Liver (tissue), 9 donors: ENCODE results near the gene GUCA1A. TPM values are rescaled to one million over a fixed set of nuclear protein-coding genes. Genes with fewer than 3 reads are reported as not detected.
"Not testable (repeated sequence)": the region's sequence is repeated elsewhere in the genome, so short reads cannot be mapped to it uniquely, and the experiment has no call there.

Experiments used
- DNase-seq: peaks from one replicate; pipeline ENCODE4 v3.0.0-alpha.2; 2017; ENCODE audit warnings: low spot score
- H3K27ac ChIP-seq, 2 donors: one replicate each; pipeline ENCODE4 v1.7.0; 2013; ENCODE audit warnings: inconsistent platforms in 2 of 2, low read length in 2 of 2, control low read depth in 1 of 2, low read depth in 1 of 2, mild to moderate bottlenecking in 1 of 2
- H3K27me3 ChIP-seq, 4 donors: one replicate each; pipeline versions ENCODE4 v1.6.1 to v1.7.0; 2013; ENCODE audit warnings: low read length in 3 of 4, inconsistent platforms in 1 of 4, mild to moderate bottlenecking in 1 of 4, moderate library complexity in 1 of 4; ENCODE audit not compliant: control insufficient read depth in 4 of 4, insufficient read depth in 4 of 4
- H3K36me3 ChIP-seq, 4 donors: one replicate each; pipeline versions ENCODE4 v1.6.1 to v1.7.0; 2013; ENCODE audit warnings: low read length in 3 of 4, mild to moderate bottlenecking in 3 of 4, low read depth in 1 of 4, moderate library complexity in 1 of 4; ENCODE audit not compliant: control insufficient read depth in 4 of 4, insufficient read depth in 3 of 4
- H3K4me1 ChIP-seq, 4 donors: one replicate each; pipeline versions ENCODE4 v1.6.1 to v1.7.0; 2013; ENCODE audit warnings: low read length in 3 of 4, mild to moderate bottlenecking in 3 of 4, moderate library complexity in 1 of 4; ENCODE audit not compliant: control insufficient read depth in 4 of 4, insufficient read depth in 4 of 4
- H3K4me3 ChIP-seq, 3 donors: one replicate each; pipeline versions ENCODE4 v1.6.1 to v1.7.0; 2013; ENCODE audit warnings: low read length in 3 of 3, control low read depth in 1 of 3, low read depth in 1 of 3, mild to moderate bottlenecking in 1 of 3
- H3K9ac ChIP-seq, 2 donors: one replicate each; pipeline ENCODE4 v1.7.0; 2013; ENCODE audit warnings: low read length in 2 of 2, mild to moderate bottlenecking in 2 of 2, moderate library complexity in 2 of 2, control low read depth in 1 of 2, low read depth in 1 of 2
- H3K9me3 ChIP-seq, 4 donors: one replicate each; pipeline versions ENCODE4 v1.6.1 to v1.7.0; 2013; ENCODE audit warnings: low read length in 3 of 4; ENCODE audit not compliant: control insufficient read depth in 4 of 4
- GABPA ChIP-seq, 2 donors: IDR thresholded peaks in 1 of 2; conservative IDR thresholded peaks in 1 of 2; 2 replicates each; pipeline ENCODE4 v1.6.1; 2016; ENCODE audit warnings: antibody characterized with exemption in 2 of 2, mild to moderate bottlenecking in 1 of 2, moderate library complexity in 1 of 2
- HNF4A ChIP-seq, 2 donors: conservative IDR thresholded peaks; 2 replicates each; pipeline ENCODE4 v1.6.1; 2016; ENCODE audit warnings: antibody characterized with exemption in 2 of 2, mild to moderate bottlenecking in 2 of 2
- HNF4G ChIP-seq: IDR thresholded peaks from 2 replicates; pipeline ENCODE4 v1.6.1; 2016; ENCODE audit warnings: antibody characterized with exemption
- RAD21 ChIP-seq, 2 donors: IDR thresholded peaks; 2 replicates each; pipeline ENCODE4 v1.6.1; 2016; ENCODE audit warnings: antibody characterized with exemption in 2 of 2, mild to moderate bottlenecking in 2 of 2
- RXRA ChIP-seq, 2 donors: IDR thresholded peaks; 2 replicates each; pipeline ENCODE4 v1.6.1; 2017 to 2018; ENCODE audit warnings: antibody characterized with exemption in 2 of 2, mild to moderate bottlenecking in 1 of 2
- TAF1 ChIP-seq: conservative IDR thresholded peaks from 2 replicates; pipeline ENCODE4 v1.6.1; 2016; ENCODE audit warnings: antibody characterized with exemption, mild to moderate bottlenecking
- WGBS: extraction: QIAGEN DNeasy Blood & Tissue Kit; methylation state at CpG from one replicate; pipeline ENCODE4 v1.1.7; 2013; 5-methylcytosine and 5-hydroxymethylcytosine counted together
- polyA plus RNA-seq, 2 donors: library from polyadenylated mRNA; stranded (reverse) in 1 of 2; unstranded in 1 of 2; fragments of 200-250 nt in 1 of 2; fragments of >200 nt in 1 of 2; fragmentation: Nextera tagmentation in 1 of 2; extraction: Ambion mirVana in 1 of 2; gene quantifications; one replicate each; pipeline versions ENCODE4 v1.2.1 to v1.2.3, GENCODE V29; 2013 to 2015
- total RNA-seq, 2 donors: library from RNA; depleted of rRNA; stranded (reverse); fragments of >200 nt; gene quantifications; one replicate each; pipeline ENCODE4 v1.2.3, GENCODE V29; 2014
- TF ChIP-seq, protein P1 (sequence below): IDR thresholded peaks from 2 replicates; pipeline ENCODE4 v1.6.1; 2016; ENCODE audit warnings: antibody characterized with exemption, mild to moderate bottlenecking
- TF ChIP-seq, protein P2 (sequence below): IDR thresholded peaks from 2 replicates; pipeline ENCODE4 v1.6.1; 2016; ENCODE audit warnings: antibody characterized with exemption
- TF ChIP-seq, protein P3 (sequence below): IDR thresholded peaks from 2 replicates; pipeline ENCODE4 v1.6.1; 2016; ENCODE audit warnings: antibody characterized with exemption
- donor health status: healthy.
- donor health status: healthy.
- donor health status: healthy.
- donor health status: healthy.
- donor health status: healthy.

Gene GUCA1A
- total and polyA plus RNA-seq, 4 donors, result not detected

DNA sequence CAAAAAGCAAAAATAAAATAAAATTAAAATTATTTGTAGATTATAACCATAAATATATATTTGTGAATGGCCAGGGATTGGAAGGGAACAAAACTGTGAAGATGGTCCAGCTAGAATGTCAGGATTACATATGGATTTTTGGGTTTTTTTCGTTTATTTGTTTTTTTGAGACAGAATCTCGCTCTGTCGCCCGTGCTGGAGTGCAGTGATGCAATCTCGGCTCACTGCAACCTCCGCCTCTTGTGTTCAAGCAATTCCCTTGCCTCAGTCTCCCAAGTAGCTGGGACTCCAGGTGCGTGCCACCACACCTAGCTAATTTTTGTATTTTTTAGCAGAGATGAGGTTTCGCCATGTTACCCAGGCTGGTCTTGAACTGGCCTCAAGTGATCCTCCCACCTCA is 22.9 kb upstream of the GUCA1A start:
- 79% methylated on average over 8 of the region's 8 CpGs for WGBS
- Histone ChIP-seq H3K4me3 (no peak overlapping the region), H3K9me3 (no peaks in the 10 kb centered on the region), H3K36me3 (no peaks in the 10 kb centered on the region), H3K27me3 (no peaks in the 10 kb centered on the region), H3K27ac (no peak overlapping the region), H3K4me1 (peaks cover 0 to 6% (median 3%) of the 10 kb centered on the region in 4 donors), H3K9ac (no peak overlapping the region)
- no peak for DNase-seq
- TF ChIP-seq HNF4A (conservative IDR thresholded peaks at IDR 0.05) (no peak), HNF4G (no peak), RXRA (IDR thresholded peaks at IDR 0.05) (no peak), TAF1 (no peak), GABPA (IDR thresholded peaks at IDR 0.05 in 1 of 2, conservative IDR thresholded peaks at IDR 0.05 in 1 of 2) (no peak), RAD21 (IDR thresholded peaks at IDR 0.05) (no peak)
- TF ChIP-seq, protein P1, sequence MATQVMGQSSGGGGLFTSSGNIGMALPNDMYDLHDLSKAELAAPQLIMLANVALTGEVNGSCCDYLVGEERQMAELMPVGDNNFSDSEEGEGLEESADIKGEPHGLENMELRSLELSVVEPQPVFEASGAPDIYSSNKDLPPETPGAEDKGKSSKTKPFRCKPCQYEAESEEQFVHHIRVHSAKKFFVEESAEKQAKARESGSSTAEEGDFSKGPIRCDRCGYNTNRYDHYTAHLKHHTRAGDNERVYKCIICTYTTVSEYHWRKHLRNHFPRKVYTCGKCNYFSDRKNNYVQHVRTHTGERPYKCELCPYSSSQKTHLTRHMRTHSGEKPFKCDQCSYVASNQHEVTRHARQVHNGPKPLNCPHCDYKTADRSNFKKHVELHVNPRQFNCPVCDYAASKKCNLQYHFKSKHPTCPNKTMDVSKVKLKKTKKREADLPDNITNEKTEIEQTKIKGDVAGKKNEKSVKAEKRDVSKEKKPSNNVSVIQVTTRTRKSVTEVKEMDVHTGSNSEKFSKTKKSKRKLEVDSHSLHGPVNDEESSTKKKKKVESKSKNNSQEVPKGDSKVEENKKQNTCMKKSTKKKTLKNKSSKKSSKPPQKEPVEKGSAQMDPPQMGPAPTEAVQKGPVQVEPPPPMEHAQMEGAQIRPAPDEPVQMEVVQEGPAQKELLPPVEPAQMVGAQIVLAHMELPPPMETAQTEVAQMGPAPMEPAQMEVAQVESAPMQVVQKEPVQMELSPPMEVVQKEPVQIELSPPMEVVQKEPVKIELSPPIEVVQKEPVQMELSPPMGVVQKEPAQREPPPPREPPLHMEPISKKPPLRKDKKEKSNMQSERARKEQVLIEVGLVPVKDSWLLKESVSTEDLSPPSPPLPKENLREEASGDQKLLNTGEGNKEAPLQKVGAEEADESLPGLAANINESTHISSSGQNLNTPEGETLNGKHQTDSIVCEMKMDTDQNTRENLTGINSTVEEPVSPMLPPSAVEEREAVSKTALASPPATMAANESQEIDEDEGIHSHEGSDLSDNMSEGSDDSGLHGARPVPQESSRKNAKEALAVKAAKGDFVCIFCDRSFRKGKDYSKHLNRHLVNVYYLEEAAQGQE, result no peak
- TF ChIP-seq, protein P2, sequence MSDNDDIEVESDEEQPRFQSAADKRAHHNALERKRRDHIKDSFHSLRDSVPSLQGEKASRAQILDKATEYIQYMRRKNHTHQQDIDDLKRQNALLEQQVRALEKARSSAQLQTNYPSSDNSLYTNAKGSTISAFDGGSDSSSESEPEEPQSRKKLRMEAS, result no peak
- TF ChIP-seq, protein P3, sequence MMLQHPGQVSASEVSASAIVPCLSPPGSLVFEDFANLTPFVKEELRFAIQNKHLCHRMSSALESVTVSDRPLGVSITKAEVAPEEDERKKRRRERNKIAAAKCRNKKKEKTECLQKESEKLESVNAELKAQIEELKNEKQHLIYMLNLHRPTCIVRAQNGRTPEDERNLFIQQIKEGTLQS, result no peak

DNA sequence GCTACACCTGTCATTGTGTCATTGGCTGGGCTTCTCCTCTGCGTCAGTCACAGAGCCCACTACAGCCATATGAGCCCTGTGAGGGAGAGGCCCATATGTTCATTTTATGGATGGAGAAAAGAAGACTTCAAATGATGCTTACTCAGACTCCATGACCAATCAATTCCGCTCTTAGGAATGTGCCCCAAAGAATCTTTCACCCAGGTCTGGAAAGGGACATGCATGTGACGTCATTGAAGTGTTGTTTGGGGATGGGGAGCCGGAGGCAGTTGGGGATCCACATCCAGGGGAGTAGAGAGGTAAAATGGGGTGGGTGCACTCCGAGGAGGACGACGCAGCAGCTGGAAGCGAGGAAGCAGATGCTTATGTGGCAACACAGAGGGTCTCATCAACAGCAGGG is 21.1 kb upstream of the GUCA1A start:
- Histone ChIP-seq H3K27ac (no peak overlapping the region), H3K4me1 (peaks cover 0 to 6% (median 3%) of the 10 kb centered on the region in 4 donors), H3K36me3 (no peaks in the 10 kb centered on the region), H3K9ac (no peak overlapping the region), H3K4me3 (no peak overlapping the region), H3K27me3 (no peaks in the 10 kb centered on the region), H3K9me3 (no peaks in the 10 kb centered on the region)
- TF ChIP-seq GABPA (IDR thresholded peaks at IDR 0.05 in 1 of 2, conservative IDR thresholded peaks at IDR 0.05 in 1 of 2) (no peak), HNF4A (conservative IDR thresholded peaks at IDR 0.05) (no peak)
- DNase-seq, result no peak
- WGBS, result 89% methylated on average over 8 of the region's 8 CpGs

DNA sequence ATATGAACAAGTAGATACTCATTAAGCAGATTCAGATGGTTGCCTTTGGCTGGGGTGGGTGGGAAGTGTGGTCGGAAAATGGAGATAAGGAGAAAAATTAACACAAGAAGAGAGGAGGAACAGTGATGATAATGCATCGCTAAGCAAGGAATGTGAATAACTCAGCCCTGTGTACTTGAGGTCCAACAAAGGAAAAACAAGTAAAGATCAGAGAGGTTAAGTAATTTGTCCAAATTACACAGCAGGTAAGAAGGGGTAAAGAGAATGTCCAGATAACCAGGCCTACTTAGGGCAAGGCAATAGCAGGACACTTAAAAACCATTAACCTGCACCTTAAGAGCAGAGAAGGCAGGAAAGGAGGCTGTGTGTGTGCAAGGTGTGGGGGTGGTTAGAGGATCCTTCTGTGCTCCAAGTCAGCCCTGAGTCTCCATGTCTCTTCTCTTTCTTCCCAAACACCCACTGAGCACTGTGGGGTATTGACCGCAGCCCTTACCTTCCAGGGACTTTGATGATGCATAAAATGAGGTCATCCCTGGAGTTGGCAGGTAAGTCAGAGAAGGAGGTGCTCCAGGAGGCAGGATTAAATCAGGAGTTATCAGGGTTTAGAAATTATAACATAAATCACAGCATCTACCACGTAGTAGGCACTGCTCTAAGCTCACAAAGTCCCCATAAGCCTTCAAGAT is 20.5 kb upstream of the GUCA1A start:
- not testable (repeated sequence) for H3K4me3 ChIP-seq, H3K9me3 ChIP-seq
- WGBS, result 88% methylated on average over 3 of the region's 4 CpGs

More for the DNA sequence above, 20.5 kb upstream of the GUCA1A start:
- not testable (repeated sequence) for H3K4me1 ChIP-seq, H3K27ac ChIP-seq, H3K9ac ChIP-seq, H3K36me3 ChIP-seq, H3K27me3 ChIP-seq, DNase-seq
